Ovary (tissue), 9 donors: ENCODE results near the gene TSPAN4. TPM values are rescaled to one million over a fixed set of nuclear protein-coding genes. Genes with fewer than 3 reads are reported as not detected.

ENCODE experiments used
- DNase-seq, 5 donors: peaks; one replicate each; pipeline ENCODE4 v3.0.0-alpha.2; 2019 to 2020
- H3K27ac ChIP-seq, 2 donors: fragments of 200-600 bp; one replicate each; pipeline versions ENCODE4 v1.5.1 to v1.8.0; 2019 to 2022
- H3K27me3 ChIP-seq: fragments of 200-600 bp; one replicate; pipeline ENCODE4 v1.8.0; 2022
- H3K36me3 ChIP-seq: fragments of 200-600 bp; sonication (generic); one replicate; pipeline ENCODE4 v1.5.1; 2019
- H3K4me1 ChIP-seq: one replicate; pipeline ENCODE4 v1.8.1; 2013; ENCODE audit warnings: mild to moderate bottlenecking, moderate library complexity; ENCODE audit not compliant: insufficient read depth
- H3K4me3 ChIP-seq: fragments of 200-600 bp; sonication (generic); one replicate; pipeline ENCODE4 v1.5.1; 2017
- H3K9me3 ChIP-seq, 2 donors: fragments of 200-600 bp in 1 of 2; sonication (generic) in 1 of 2; one replicate each; pipeline versions ENCODE4 v1.5.1 to v1.8.1; 2013 to 2019; ENCODE audit warnings: mild to moderate bottlenecking in 1 of 2, moderate library complexity in 1 of 2
- EP300 ChIP-seq: sonication (generic); formaldehyde crosslinking; IDR thresholded peaks from one replicate; pipeline ENCODE4 v1.6.1; 2017; ENCODE audit warnings: antibody characterized with exemption
- POLR2A ChIP-seq: fragments of 450-650 bp; IDR thresholded peaks from one replicate; pipeline ENCODE4 v1.6.1; 2017; ENCODE audit warnings: antibody characterized with exemption, mild to moderate bottlenecking, moderate library complexity
- WGBS, 3 donors: extraction: QIAGEN DNeasy Blood & Tissue Kit in 1 of 3; methylation state at CpG; one replicate each; pipeline versions ENCODE4 v1.1.5 to v1.1.7; 2013 to 2017; 5-methylcytosine and 5-hydroxymethylcytosine counted together
- intact Hi-C, 4 donors: fragments of 100-400 bp; cut with DNase I; formaldehyde crosslinking; loops; one replicate each; pipeline versions ENCODE4 v1.11.0 to v1.15.1; 2022 to 2023
- polyA plus RNA-seq, 2 donors: library from polyadenylated mRNA; stranded (reverse); fragments of 200-250 nt in 1 of 2; fragments of 350-450 nt in 1 of 2; fragmentation: Illumina TruSeq in 1 of 2; extraction: RNeasy Lipid Tissue Mini Kit (QIAGEN cat#74804) in 1 of 2; gene quantifications; one replicate each; pipeline ENCODE4 v1.2.3, GENCODE V29; 2013 to 2014
- total RNA-seq, 7 donors: library from RNA; depleted of rRNA in 2 of 7; stranded (reverse); fragments of >200 nt in 2 of 7; fragmentation: NEBNext Ultra II Directional in 3 of 7; extraction: Animal tissue kit (Norgen Biotek cat#: 25700) in 3 of 7; gene quantifications; one replicate each; pipeline versions ENCODE4 v1.1.0 to v1.2.4, GENCODE V29; 2016 to 2023
- TF ChIP-seq, protein P1 (sequence below), 3 donors: fragments of 450-650 bp in 2 of 3; fragments of 200-600 bp in 1 of 3; IDR thresholded peaks; one replicate each; pipeline versions ENCODE4 v1.5.1 to v1.8.0; 2016 to 2022; ENCODE audit warnings: antibody characterized with exemption in 3 of 3, mild to moderate bottlenecking in 1 of 3
- donor health status: DM: no; HTN: no; CAD: no; lungs with moderate emphysema.
- donor health status: DM: no; HTN: no; CAD: no.
- donor health status: Bipolar disorder and iron deficiency.
- donor health status: DM: yes; HTN: yes; CAD: no.
- donor health status: DM: no; HTN: no; CAD: no.
- donor health status: DM: yes; HTN: yes; CAD: no.

TSPAN4 gene
- total and polyA plus RNA-seq, 9 donors: 6.4 to 124 (median 89.7) TPM

- Histone ChIP-seq H3K9me3 (no peaks in the 10 kb centered on the region), H3K36me3 (no peaks in the 10 kb centered on the region), H3K27ac (no peak overlapping the region), H3K4me1 (peaks cover 8% of the 10 kb centered on the region), H3K4me3 (no peak overlapping the region), H3K27me3 (no peaks in the 10 kb centered on the region)
- WGBS, 3 donors: 65 to 71% (median 69%) methylated on average over 9 of the region's 9 CpGs
- no peak for DNase-seq
- intact Hi-C loops: no loop called here
- TF ChIP-seq EP300: no peak
- TF ChIP-seq POLR2A: no peak
- TF ChIP-seq, protein P1, sequence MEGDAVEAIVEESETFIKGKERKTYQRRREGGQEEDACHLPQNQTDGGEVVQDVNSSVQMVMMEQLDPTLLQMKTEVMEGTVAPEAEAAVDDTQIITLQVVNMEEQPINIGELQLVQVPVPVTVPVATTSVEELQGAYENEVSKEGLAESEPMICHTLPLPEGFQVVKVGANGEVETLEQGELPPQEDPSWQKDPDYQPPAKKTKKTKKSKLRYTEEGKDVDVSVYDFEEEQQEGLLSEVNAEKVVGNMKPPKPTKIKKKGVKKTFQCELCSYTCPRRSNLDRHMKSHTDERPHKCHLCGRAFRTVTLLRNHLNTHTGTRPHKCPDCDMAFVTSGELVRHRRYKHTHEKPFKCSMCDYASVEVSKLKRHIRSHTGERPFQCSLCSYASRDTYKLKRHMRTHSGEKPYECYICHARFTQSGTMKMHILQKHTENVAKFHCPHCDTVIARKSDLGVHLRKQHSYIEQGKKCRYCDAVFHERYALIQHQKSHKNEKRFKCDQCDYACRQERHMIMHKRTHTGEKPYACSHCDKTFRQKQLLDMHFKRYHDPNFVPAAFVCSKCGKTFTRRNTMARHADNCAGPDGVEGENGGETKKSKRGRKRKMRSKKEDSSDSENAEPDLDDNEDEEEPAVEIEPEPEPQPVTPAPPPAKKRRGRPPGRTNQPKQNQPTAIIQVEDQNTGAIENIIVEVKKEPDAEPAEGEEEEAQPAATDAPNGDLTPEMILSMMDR (IDR thresholded peaks at IDR 0.05): no peak
Observed at GRCh38 chr11:871472-871871, 28.8 kb downstream of the TSPAN4 start.

GRCh38 chr11:872799-873198, 30.1 kb downstream of the TSPAN4 start:
- intact Hi-C loops: no loop called here
- H3K36me3 ChIP-seq: no peaks in the 10 kb centered on the region
- peak in 1 of 5 donors; percentile 35 for DNase-seq
- 78 to 82% (median 81%) methylated on average over 8 to 9 of the region's 9 CpGs for WGBS, 3 donors
- H3K27me3 ChIP-seq: no peaks in the 10 kb centered on the region
- H3K4me1 ChIP-seq: peaks cover 10% of the 10 kb centered on the region
- TF ChIP-seq, protein P1 (IDR thresholded peaks at IDR 0.05): no peak
- TF ChIP-seq POLR2A: no peak
- TF ChIP-seq EP300: no peak
- H3K9me3 ChIP-seq: no peaks in the 10 kb centered on the region
- no peak overlapping the region for H3K4me3 ChIP-seq
- H3K27ac ChIP-seq: peak overlapping the region; percentile 20 to 58

DNA sequence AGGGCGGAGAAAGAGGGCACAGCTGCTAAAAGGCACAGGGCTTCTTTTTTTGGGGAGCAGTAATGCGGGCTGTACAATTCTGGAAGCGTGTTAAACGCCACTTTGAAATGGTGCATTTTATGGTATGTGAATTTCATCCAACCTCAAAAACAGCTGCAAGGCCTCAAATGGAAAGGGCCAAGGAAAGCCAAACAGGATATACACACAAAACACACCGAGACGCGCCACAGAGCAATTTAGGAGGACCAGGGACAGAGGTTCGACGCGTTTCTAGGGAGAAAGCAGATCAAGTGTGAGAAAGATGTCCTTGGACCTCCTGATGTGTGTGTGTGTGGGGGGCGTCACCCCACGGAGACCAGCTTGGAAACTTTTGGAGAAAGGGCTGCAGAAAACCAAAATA, 31.1 kb downstream of the TSPAN4 start:
- no peaks in the 10 kb centered on the region for H3K27me3 ChIP-seq
- WGBS, 3 donors: 7 to 16% (median 10%) methylated on average over 11 to 12 of the region's 12 CpGs
- no peak overlapping the region for H3K4me3 ChIP-seq
- TF ChIP-seq, protein P1 (IDR thresholded peaks at IDR 0.05): no peak
- no peak for TF ChIP-seq EP300
- TF ChIP-seq POLR2A: no peak
- intact Hi-C loops: no loop called here
- peak in 2 of 5 donors; percentile 49 to 50 for DNase-seq
- H3K9me3 ChIP-seq: no peaks in the 10 kb centered on the region
- no peaks in the 10 kb centered on the region for H3K36me3 ChIP-seq
- H3K4me1 ChIP-seq: peaks cover 10% of the 10 kb centered on the region
- peak overlapping the region in 1 of 2 donors; percentile 58 for H3K27ac ChIP-seq

DNA sequence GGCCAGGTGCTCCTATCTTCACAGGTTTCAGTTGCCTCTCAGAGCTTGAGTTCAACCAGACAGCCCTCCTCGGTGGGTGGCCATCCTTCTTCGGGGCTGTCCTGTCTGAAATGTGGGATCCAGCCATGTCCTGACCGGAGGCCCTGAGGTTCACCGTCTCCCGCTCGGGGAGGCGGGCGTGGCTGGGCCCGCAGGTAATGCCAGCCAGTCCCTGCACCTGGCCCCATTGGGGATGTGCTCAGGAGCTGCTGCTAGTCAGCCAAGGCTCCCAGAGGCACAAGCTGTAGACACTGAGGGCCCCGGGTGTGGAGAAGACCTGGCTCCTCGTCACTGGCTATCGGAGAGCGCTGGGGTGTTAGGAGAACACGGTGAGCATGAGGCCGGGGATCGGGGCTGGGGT, 32.6 kb downstream of the TSPAN4 start:
- Histone ChIP-seq H3K27ac (no peak overlapping the region), H3K36me3 (no peaks in the 10 kb centered on the region), H3K9me3 (no peaks in the 10 kb centered on the region), H3K27me3 (no peaks in the 10 kb centered on the region), H3K4me3 (no peak overlapping the region), H3K4me1 (peaks cover 10% of the 10 kb centered on the region)
- WGBS, 3 donors: 83 to 87% (median 83%) methylated on average over 16 of the region's 16 CpGs
- intact Hi-C loops: no loop called here
- no peak for TF ChIP-seq EP300
- TF ChIP-seq, protein P1 (IDR thresholded peaks at IDR 0.05): no peak
- no peak for TF ChIP-seq POLR2A
- DNase-seq: no peak
